HepG2 (cell line): ENCODE results near the gene PRKAR2A. TPM values are rescaled to one million over a fixed set of nuclear protein-coding genes. Genes with fewer than 3 reads are reported as not detected.
A peak's percentile ranks its signal among the peaks of the same experiment; 100 is the strongest.

Experiments
- ATAC-seq: fragments of 200-7000 bp; cut with Tn5 transposase; 3 replicates; pipeline ENCODE4 v1.9.1; 2020; ENCODE audit warnings: mild to moderate bottlenecking, moderate library complexity
- BruUV-seq: library from RNA; stranded (reverse); fragments of 400-500 nt; replicated peaks from 2 replicates; lab custom pipeline; 2021; lab: Mats Ljungman, UMichigan
- CTCF ChIA-PET: fragments of 300-600 bp; formaldehyde crosslinking; extraction: SDS; loops from one replicate; lab custom pipeline; 2021; ENCODE audit warnings: low total read pairs, inconsistent platforms, low intra/inter-chr PET ratio; lab: Yijun Ruan, JAX
- POLR2A ChIA-PET: fragments of 350-600 bp; sonication (Branson Sonifier 250); formaldehyde crosslinking; loops from one replicate; lab custom pipeline; 2020; ENCODE audit warnings: antibody characterized with exemption, inconsistent platforms; lab: Yijun Ruan, JAX
- DNase-seq: peaks from one replicate; pipeline ENCODE4 v3.0.0-alpha.2; 2015; ENCODE audit warnings: low spot score
- FAIRE-seq: peaks from 3 replicates; lab custom pipeline; 2011; peaks lifted over from hg19 to GRCh38; lab: Jason Lieb, UNC
- H2AFZ ChIP-seq: one replicate; pipeline ENCODE4 v1.6.1; 2011; ENCODE audit warnings: low read length, inconsistent platforms
- H3K27ac ChIP-seq: fragments of 300-600 bp; 3 replicates; pipeline ENCODE4 v1.8.0; 2011; ENCODE audit warnings: mixed run types, mild to moderate bottlenecking, mixed read lengths, low read length, inconsistent platforms; ENCODE audit not compliant: insufficient read depth; ENCODE audit errors: extremely low read length
- H3K27me3 ChIP-seq, 2 experiments: fragments of 200-600 bp in 1 of 2; 2 replicates in 1 of 2; 3 replicates in 1 of 2; pipeline versions ENCODE4 v1.6.0 to v1.8.0; 2011; ENCODE audit warnings: low read length in 2 of 2, mild to moderate bottlenecking in 2 of 2, moderate library complexity in 2 of 2, inconsistent platforms in 1 of 2; ENCODE audit not compliant: insufficient read depth in 2 of 2, control insufficient read depth in 1 of 2
- H3K36me3 ChIP-seq, 2 experiments: fragments of 200-600 bp in 1 of 2; replicated peaks in 1 of 2; 2 replicates in 1 of 2; 3 replicates in 1 of 2; pipeline versions ENCODE4 v1.5.1 to v1.8.0; 2011; ENCODE audit warnings: low read length in 2 of 2, inconsistent platforms in 1 of 2; ENCODE audit not compliant: insufficient read depth in 2 of 2, control insufficient read depth in 1 of 2
- H3K4me1 ChIP-seq: 2 replicates; pipeline ENCODE4 v1.5.1; 2012; ENCODE audit warnings: low read length, inconsistent platforms; ENCODE audit not compliant: insufficient read depth
- H3K4me2 ChIP-seq: 2 replicates; pipeline ENCODE4 v1.6.0; 2011; ENCODE audit warnings: low read depth, low read length, inconsistent platforms
- H3K4me3 ChIP-seq, 3 experiments: fragments of 200-600 bp in 1 of 3; sonication (generic), shearing (Covaris generic) in 1 of 3; replicated peaks in 1 of 3; 2 replicates each; pipeline ENCODE4 v1.5.1; 2011 to 2016; ENCODE audit warnings: low read length in 3 of 3, inconsistent platforms in 2 of 3, low read depth in 2 of 3, mild to moderate bottlenecking in 2 of 3, control low read depth in 1 of 3, mixed read lengths in 1 of 3; ENCODE audit not compliant: insufficient read depth in 1 of 3
- H3K79me2 ChIP-seq: one replicate; pipeline ENCODE4 v1.6.1; 2011; ENCODE audit warnings: low read length, inconsistent platforms; ENCODE audit not compliant: insufficient read depth
- H3K9ac ChIP-seq: 2 replicates; pipeline ENCODE4 v1.6.0; 2011; ENCODE audit warnings: mild to moderate bottlenecking, low read depth, low read length, inconsistent platforms; ENCODE audit not compliant: insufficient read depth
- H3K9me3 ChIP-seq: 2 replicates; pipeline ENCODE4 v1.5.1; 2012; ENCODE audit warnings: mild to moderate bottlenecking, low read length
- H4K20me1 ChIP-seq: 2 replicates; pipeline ENCODE4 v1.6.0; 2011; ENCODE audit warnings: inconsistent platforms, mild to moderate bottlenecking, low read length, moderate library complexity; ENCODE audit not compliant: insufficient read depth
- DR1 ChIP-seq: sonication (generic); formaldehyde crosslinking; IDR thresholded peaks from 2 replicates; pipeline ENCODE4 v1.8.0; 2021; ENCODE audit warnings: mild to moderate bottlenecking, missing genetic modification reagents, inconsistent platforms
- JUN ChIP-seq: sonication (generic); formaldehyde crosslinking; IDR thresholded peaks from 2 replicates; pipeline ENCODE4 v1.4.0; 2020; ENCODE audit warnings: mild to moderate bottlenecking, missing genetic modification reagents
- MNT ChIP-seq: fragments of 450-650 bp; IDR thresholded peaks from 2 replicates; pipeline ENCODE4 v1.6.1; 2016
- NFKBIZ ChIP-seq: IDR thresholded peaks from 2 replicates; pipeline ENCODE4 v1.6.1; 2018; ENCODE audit warnings: missing genetic modification reagents, missing compliant biosample characterization
- PCBP1 ChIP-seq: fragments of 200-400 bp; formaldehyde crosslinking; IDR thresholded peaks from 2 replicates; pipeline ENCODE4 v1.6.1; 2017; ENCODE audit warnings: mild to moderate bottlenecking, low read depth, low read length, borderline replicate concordance
- SP140L ChIP-seq: sonication (generic); formaldehyde crosslinking; IDR thresholded peaks from 2 replicates; pipeline ENCODE4 v1.4.0; 2020; ENCODE audit warnings: missing genetic modification reagents, borderline replicate concordance
- ZNF225 ChIP-seq: sonication (generic); formaldehyde crosslinking; IDR thresholded peaks from 2 replicates; pipeline ENCODE4 v1.4.0; 2020; ENCODE audit warnings: mild to moderate bottlenecking, missing genetic modification reagents
- ZNF335 ChIP-seq: sonication (generic); formaldehyde crosslinking; IDR thresholded peaks from 2 replicates; pipeline ENCODE4 v1.4.0; 2020; ENCODE audit warnings: missing genetic modification reagents
- ZSCAN30 ChIP-seq: sonication (generic); formaldehyde crosslinking; IDR thresholded peaks from 2 replicates; pipeline ENCODE4 v1.5.0; 2020; ENCODE audit warnings: mild to moderate bottlenecking, missing genetic modification reagents
- WGBS: methylation state at CpG from one replicate; pipeline ENCODE4 v1.1.6; 2017; ENCODE audit warnings: low lambda C conversion rate; 5-methylcytosine and 5-hydroxymethylcytosine counted together
- in situ Hi-C: cut with HindIII; loops from 2 replicates; pipeline ENCODE4 v1.10.0; 2017; ENCODE audit warnings: low pct_unique_long_range_greater_than_20kb; ENCODE audit not compliant: extremely low pct_ligation_motif_present
- intact Hi-C: fragments of 100-400 bp; cut with micrococcal nuclease; formaldehyde crosslinking; loops from one replicate; pipeline ENCODE4 v1.10.0; 2022; ENCODE audit not compliant: unreplicated experiment
- polyA plus RNA-seq, 8 experiments: library from polyadenylated mRNA; depleted of rRNA in 3 of 8; stranded (reverse) in 7 of 8; unstranded in 1 of 8; fragments of >200 nt; fragmentation: Illumina TruSeq in 4 of 8; extraction: Trizol in 4 of 8; gene quantifications; 2 replicates each; pipeline versions ENCODE4 v1.2.1 to v1.2.3, GENCODE V29; 2011 to 2016; ENCODE audit warnings: low read depth in 4 of 8, missing spikeins in 1 of 8, mixed read lengths in 1 of 8; ENCODE audit not compliant: insufficient read depth in 1 of 8
- total RNA-seq, 5 experiments: library from RNA; depleted of rRNA; stranded (reverse); fragments of >200 nt; fragmentation: Illumina TruSeq; extraction: Trizol; gene quantifications; 2 replicates each; pipeline ENCODE4 v1.2.3, GENCODE V29; 2016; ENCODE audit warnings: low read depth in 1 of 5

Gene PRKAR2A
- total and polyA plus RNA-seq, 2 of the 13 experiments (the other 11 are each of a cell fraction or from before 2014, with no cell fraction given) = 11.8 to 29.2 TPM

DNA sequence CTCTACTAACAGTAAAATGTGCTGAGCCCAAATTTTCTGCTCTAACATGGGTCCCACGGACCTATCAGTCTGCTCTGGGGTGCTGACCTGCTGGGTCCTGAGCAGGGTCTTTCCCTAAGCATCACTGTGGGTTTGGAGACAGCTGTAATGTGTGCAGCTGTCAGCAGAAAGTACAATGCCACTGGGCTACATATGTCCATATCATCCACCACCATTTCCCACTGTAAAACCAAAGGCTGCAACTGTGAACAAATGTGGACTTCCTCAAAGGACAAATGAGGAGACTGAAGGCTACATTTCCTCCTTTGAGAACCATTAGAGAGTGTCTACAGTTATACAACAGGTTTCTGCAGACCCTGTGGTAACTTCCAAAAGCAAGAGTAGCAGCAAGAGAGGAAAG lies 96.8 kb downstream of the PRKAR2A start (continued):
- TF ChIP-seq MNT = no peak
- no peak for TF ChIP-seq DR1 (CRISPR knock-in tag)
- TF ChIP-seq JUN (CRISPR knock-in tag) = no peak
- no peak for TF ChIP-seq PCBP1
- TF ChIP-seq SP140L = no peak
- no peak for TF ChIP-seq NFKBIZ (CRISPR knock-in tag)
- no peak for TF ChIP-seq ZNF225
- no peak for TF ChIP-seq ZNF335 (CRISPR knock-in tag)

DNA sequence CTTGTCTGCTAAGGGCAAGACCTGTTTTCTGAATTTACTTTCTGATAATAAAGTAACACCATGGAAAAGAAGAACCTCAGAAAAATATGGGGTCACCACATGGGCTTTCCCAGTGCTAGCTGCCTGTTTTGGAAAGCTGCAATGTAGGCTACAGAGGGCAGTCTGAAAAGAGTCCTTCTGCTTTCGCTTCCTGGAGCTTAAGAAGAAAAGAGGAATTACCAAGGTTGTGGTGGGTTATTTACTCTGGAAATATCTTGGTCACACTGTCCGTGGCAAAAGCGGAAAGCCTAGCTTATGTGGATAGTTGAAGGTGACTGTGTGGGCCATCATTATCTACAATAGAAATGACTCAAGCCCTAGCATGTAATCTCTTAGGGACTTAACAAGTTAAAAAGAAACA lies 98.9 kb downstream of the PRKAR2A start:
- Histone ChIP-seq H3K27ac (no peak overlapping the region), H3K27me3 (no peaks in the 10 kb centered on the region), H2AFZ (no peak overlapping the region), H3K79me2 (no peaks in the 10 kb centered on the region), H4K20me1 (no peaks in the 10 kb centered on the region), H3K4me2 (no peak overlapping the region), H3K36me3 (peaks cover 4 to 26% of the 10 kb centered on the region in 2 experiments; a peak in 4 of 5 replicates), H3K4me3 (no peak overlapping the region), H3K9me3 (no peaks in the 10 kb centered on the region), H3K9ac (no peak overlapping the region), H3K4me1 (peaks cover 17% of the 10 kb centered on the region)
- in situ Hi-C loops (no loop called here), intact Hi-C loops (loop anchor here (5.0 kb wide), 1 partner anchor 169 kb away; the partner anchor contains the start of gene ARIH2)
- BruUV-seq = TSS peak; percentile 19
- no peak for ATAC-seq
- ChIA-PET CTCF (no interaction called here), POLR2A (interaction anchor here (1.7 kb wide), 1 partner anchor 258 kb away, joined by 4 read pairs; the partner anchor contains the start of gene WDR6)
- FAIRE-seq = no peak
- DNase-seq = no peak
- 99% methylated on average over 3 of the region's 3 CpGs for WGBS
- TF ChIP-seq ZSCAN30 (CRISPR knock-in tag) = no peak
